Activated CD4-positive, alpha-beta T cell treated with anti-CD3 and anti-CD28 coated beads for 24 hours (primary cell): ENCODE results near the gene AGAP1.

Experiments
- DNase-seq, 2 donors: peaks; one replicate each; pipeline ENCODE4 v3.0.0-alpha.2; 2020; ENCODE audit warnings: low read depth in 2 of 2

Gene AGAP1

GRCh38 chr2:235607546-235608199 is 113.8 kb downstream of the AGAP1 start:
- DNase-seq, result no peak

GRCh38 chr2:235608200-235608887 is 114.5 kb downstream of the AGAP1 start:
- DNase-seq, result no peak

GRCh38 chr2:235609321-235609720 is 115.5 kb downstream of the AGAP1 start:
- DNase-seq, result no peak

GRCh38 chr2:235609746-235610145 is 115.9 kb downstream of the AGAP1 start:
- DNase-seq, result no peak

- no peak for DNase-seq
These were observed 116.9 kb downstream of the AGAP1 start for GRCh38 chr2:235610696-235611257.

GRCh38 chr2:235611349-235611748 is 117.5 kb downstream of the AGAP1 start:
- no peak for DNase-seq

- no peak for DNase-seq
These were observed 117.9 kb downstream of the AGAP1 start for GRCh38 chr2:235611756-235612155.

- DNase-seq, result no peak
These were observed 118.5 kb downstream of the AGAP1 start for GRCh38 chr2:235612181-235612950.

- DNase-seq, result no peak
These were observed 119.8 kb downstream of the AGAP1 start for GRCh38 chr2:235613649-235614048.

- no peak for DNase-seq
These were observed 120.5 kb downstream of the AGAP1 start for GRCh38 chr2:235614176-235614860.

GRCh38 chr2:235614900-235615712 is 121.3 kb downstream of the AGAP1 start:
- DNase-seq, result no peak

- no peak for DNase-seq
These were observed 123.0 kb downstream of the AGAP1 start for GRCh38 chr2:235616885-235617284.

GRCh38 chr2:235618039-235618438 is 124.2 kb downstream of the AGAP1 start:
- no peak for DNase-seq

GRCh38 chr2:235619544-235619943 is 125.7 kb downstream of the AGAP1 start:
- DNase-seq, result no peak

- DNase-seq, result no peak
These were observed 127.9 kb downstream of the AGAP1 start for GRCh38 chr2:235621736-235622135.

GRCh38 chr2:235623111-235623510 is 129.3 kb downstream of the AGAP1 start:
- DNase-seq, result no peak

- no peak for DNase-seq
These were observed 129.9 kb downstream of the AGAP1 start for GRCh38 chr2:235623752-235624151.

GRCh38 chr2:235626658-235627057 is 132.8 kb downstream of the AGAP1 start:
- no peak for DNase-seq

GRCh38 chr2:235627682-235628081 is 133.8 kb downstream of the AGAP1 start:
- DNase-seq, result no peak

GRCh38 chr2:235630718-235631296 is 137.0 kb downstream of the AGAP1 start:
- DNase-seq, result no peak
